ENCODE data around the gene URB2. TPM values are rescaled to one million over a fixed set of nuclear protein-coding genes. Genes with fewer than 3 reads are reported as not detected.

Gene URB2
- total RNA-seq, 2 experiments from 2014 or later = 13.5 to 18.7 TPM

DNA sequence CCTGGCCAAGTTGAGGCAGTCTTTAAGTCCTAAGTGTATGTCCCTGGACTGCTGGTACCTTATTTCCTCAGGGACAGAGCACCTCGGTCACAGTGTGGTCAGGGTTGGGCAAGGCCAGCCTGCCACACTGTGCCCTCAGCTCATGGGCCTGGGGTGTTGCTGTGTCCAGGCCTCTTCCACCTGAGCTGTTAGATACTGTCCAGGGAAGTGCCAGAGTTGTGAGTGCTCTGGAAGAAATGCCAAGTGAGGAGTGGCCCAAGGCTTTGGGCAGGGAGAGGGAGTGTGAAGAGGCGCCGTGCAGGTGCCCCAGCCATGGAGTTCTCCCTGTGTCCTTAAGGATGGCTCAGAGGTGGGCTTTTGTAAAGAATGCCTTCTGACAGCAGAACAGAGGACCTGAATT lies 15.3 kb downstream of the URB2 start:
- H3K27me3 Mint-ChIP-seq = no peaks in the 10 kb centered on the region
- CTCF ChIA-PET = no interaction called here
- peaks cover 26% of the 10 kb centered on the region for H3K36me3 Mint-ChIP-seq
- H3K4me1 Mint-ChIP-seq = peaks cover 2% of the 10 kb centered on the region
- ATAC-seq = no peak
- no peak overlapping the region for H3K27ac Mint-ChIP-seq
- H3K4me3 Mint-ChIP-seq = no peak overlapping the region
- peak; percentile 33 for DNase-seq
- H3K9me3 Mint-ChIP-seq (ENCODE audit: low read depth) = no peaks in the 10 kb centered on the region

DNA sequence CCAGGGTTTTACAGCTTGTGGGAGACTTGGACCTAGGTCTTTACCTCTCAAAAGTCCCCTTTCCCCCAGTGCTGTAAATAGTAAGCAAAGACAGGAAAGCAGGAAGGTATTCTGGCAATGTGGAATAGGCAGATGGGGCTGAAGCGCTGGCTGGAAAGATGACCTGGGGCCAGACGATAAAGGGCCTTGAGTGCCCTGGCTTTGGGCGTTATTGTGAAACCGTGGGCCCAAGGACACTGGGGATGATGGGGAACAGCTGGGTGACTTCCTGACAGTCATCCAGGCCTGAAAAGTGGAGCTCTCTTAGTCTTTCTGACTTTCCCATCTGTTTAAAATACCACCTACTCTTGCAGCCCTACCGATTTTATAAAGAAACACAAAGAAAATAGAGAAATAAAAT lies 16.3 kb downstream of the URB2 start:
- Mint-ChIP-seq H3K9me3 (ENCODE audit: low read depth) (no peaks in the 10 kb centered on the region), H3K27ac (no peak overlapping the region)
- CTCF ChIA-PET = interaction anchor here (1.0 kb wide), 1 partner anchor 19 kb away, joined by 3 read pairs; no protein-coding TSS in a partner anchor

DNA sequence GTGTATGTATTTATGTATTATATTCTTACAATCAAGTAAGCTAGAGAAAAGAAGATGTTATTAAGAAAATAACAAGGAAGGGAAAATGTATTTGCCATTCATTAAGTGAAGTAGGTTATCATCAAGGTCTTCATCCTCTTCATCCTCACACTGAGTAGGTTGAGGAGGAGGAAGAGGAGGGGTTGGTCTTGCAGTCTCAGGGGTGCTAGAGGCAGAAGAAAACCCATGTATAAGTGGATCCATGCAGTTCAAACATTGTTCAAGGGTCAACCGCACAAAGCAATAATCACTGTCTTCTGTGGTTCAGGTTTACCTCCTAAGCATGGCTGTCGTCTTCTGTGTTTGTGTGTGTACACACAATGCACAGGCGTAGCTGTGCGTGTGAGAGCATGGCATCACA lies 16.9 kb downstream of the URB2 start:
- no peak overlapping the region for H3K4me3 Mint-ChIP-seq
- H3K27ac Mint-ChIP-seq = no peak overlapping the region
- CTCF ChIA-PET = interaction anchor here (1.0 kb wide), 1 partner anchor 18 kb away, joined by 3 read pairs; no protein-coding TSS in a partner anchor
- no peaks in the 10 kb centered on the region for H3K27me3 Mint-ChIP-seq
- DNase-seq = no peak
- H3K9me3 Mint-ChIP-seq (ENCODE audit: low read depth) = no peaks in the 10 kb centered on the region
- peaks cover 18% of the 10 kb centered on the region for H3K36me3 Mint-ChIP-seq
- ATAC-seq = no peak
- H3K4me1 Mint-ChIP-seq = peaks cover 2% of the 10 kb centered on the region

More for the DNA sequence above, 16.3 kb downstream of the URB2 start:
- Mint-ChIP-seq H3K4me3 (no peak overlapping the region), H3K36me3 (peaks cover 21% of the 10 kb centered on the region), H3K27me3 (no peaks in the 10 kb centered on the region), H3K4me1 (peaks cover 2% of the 10 kb centered on the region)
- ATAC-seq = no peak
- DNase-seq = no peak

DNA sequence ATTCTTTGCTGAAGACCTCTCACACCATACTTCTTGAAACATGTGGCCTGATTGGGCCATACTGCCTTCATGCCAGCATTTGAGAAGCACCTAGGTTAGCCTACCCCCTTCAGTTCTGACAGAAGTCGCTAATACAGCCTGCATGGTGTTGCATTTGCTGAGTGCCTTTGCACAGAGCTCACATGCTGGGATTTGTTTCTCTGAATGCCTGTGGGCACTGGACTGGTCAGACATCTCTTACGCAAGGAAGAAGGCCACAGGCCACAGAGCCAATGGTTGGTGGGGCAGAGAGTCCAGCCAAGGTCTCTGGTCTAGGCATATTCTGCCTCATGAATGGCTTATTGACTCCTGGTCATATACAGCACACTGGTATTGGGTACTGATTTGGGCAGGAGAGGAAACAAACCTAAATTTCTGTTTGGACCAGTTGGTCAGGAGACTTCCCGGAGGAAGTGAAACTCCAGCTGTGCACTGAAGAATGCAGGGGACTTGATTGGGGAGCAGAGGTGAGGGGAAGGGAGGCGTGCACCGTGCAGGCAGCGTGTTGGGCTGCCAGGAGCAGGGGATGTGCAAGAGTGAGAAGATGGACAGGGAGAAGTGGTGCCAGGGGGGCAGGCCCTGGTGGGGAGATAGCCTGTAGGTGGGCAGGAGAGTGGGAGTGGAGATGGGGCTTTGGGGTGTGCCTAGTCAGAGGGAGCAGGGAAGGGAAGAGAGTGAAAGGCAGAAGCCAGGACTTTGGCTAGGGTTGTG lies 18.1 kb downstream of the URB2 start:
- no peak overlapping the region for H3K27ac Mint-ChIP-seq
- DNase-seq (peak; percentile 38), ATAC-seq (no peak)
- no peaks in the 10 kb centered on the region for H3K27me3 Mint-ChIP-seq
- H3K4me3 Mint-ChIP-seq = no peak overlapping the region
- H3K4me1 Mint-ChIP-seq = peaks cover 2% of the 10 kb centered on the region
- peaks cover 18% of the 10 kb centered on the region for H3K36me3 Mint-ChIP-seq
- CTCF ChIA-PET = no interaction called here
- H3K9me3 Mint-ChIP-seq (ENCODE audit: low read depth) = no peaks in the 10 kb centered on the region

DNA sequence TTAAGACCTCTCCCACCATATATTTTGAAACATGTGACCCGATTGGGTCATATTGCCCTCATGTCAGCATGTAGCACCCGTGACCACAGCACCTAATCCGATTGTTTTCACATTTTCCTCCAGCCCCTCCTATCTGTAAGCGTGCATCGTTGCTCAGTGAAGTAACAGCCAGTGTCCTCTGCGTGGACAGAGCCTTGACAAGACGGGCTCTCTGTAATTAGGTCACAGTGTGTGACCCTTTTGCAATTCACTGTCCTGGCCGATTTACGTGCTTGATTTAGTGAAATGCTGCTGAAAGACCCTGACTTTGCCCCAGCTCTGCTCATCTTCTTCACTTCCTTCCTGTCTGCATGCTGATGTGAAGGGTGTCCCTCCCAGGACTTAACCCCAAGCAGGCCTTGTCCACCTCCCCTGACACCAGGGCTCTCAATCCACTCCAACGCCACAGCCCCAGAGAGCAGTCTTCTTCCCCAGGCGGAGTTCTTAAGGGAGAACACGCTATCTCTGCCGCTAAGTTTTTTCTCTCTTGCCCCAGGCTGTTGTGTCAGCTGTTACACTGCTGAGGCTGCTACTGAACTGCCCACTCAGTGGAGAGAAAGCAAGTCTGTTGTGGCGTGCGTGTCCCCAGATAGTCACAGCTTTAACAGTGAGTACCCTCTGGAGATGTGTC lies 19.4 kb downstream of the URB2 start:
- ATAC-seq = no peak
- DNase-seq = peak; percentile 28
- Mint-ChIP-seq H3K27me3 (no peaks in the 10 kb centered on the region), H3K36me3 (peaks cover 17% of the 10 kb centered on the region), H3K27ac (no peak overlapping the region), H3K4me1 (no peaks in the 10 kb centered on the region), H3K9me3 (ENCODE audit: low read depth) (no peaks in the 10 kb centered on the region), H3K4me3 (no peak overlapping the region)
- CTCF ChIA-PET = no interaction called here

DNA sequence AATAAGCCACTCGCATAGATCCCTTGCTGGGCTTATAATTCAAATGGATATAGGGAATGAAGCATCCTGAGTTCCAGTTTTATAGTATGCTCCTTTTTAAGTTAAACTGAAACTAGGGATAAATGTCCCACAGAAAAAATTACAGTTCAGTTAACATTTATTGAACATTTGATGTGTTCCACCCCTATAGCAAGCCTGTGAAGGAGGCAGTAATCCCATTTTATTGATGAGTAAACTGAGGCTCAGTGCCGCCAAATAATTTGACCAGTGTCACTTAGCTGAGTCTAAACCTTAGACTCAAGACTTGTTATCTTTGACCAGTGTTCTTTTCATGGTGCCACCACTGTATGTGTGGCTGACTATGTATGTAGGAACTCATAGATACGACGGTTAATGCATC lies 22.4 kb downstream of the URB2 start:
- Mint-ChIP-seq H3K27ac (no peak overlapping the region), H3K9me3 (ENCODE audit: low read depth) (no peaks in the 10 kb centered on the region), H3K4me1 (no peaks in the 10 kb centered on the region), H3K27me3 (no peaks in the 10 kb centered on the region), H3K36me3 (peaks cover 17% of the 10 kb centered on the region), H3K4me3 (no peak overlapping the region)
- DNase-seq = peak; percentile 3
- ATAC-seq = no peak
- CTCF ChIA-PET = no interaction called here

DNA sequence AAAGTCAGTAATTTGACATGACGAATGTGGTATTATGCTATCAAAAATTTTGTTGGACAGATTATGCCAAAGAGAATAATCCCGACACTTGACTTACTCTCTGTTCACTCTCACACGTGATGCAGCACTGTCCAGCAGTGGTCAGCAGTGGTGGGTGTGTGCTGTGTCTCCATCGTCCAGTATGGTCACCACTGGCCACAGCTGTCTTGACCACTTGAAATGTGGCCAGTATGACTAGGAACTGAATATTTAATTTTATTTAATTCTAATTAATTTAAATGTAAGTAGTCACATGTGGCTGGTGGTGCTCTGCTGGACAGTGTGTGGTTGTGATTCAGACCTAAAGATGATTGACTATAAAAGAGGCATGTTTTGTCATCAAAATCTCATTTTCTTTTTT lies 24.0 kb downstream of the URB2 start:
- Mint-ChIP-seq H3K9me3 (ENCODE audit: low read depth) (no peaks in the 10 kb centered on the region), H3K27me3 (no peaks in the 10 kb centered on the region), H3K4me1 (no peaks in the 10 kb centered on the region), H3K4me3 (no peak overlapping the region), H3K36me3 (peaks cover 23% of the 10 kb centered on the region), H3K27ac (no peak overlapping the region)
- ATAC-seq (no peak), DNase-seq (peak; percentile 0)
- CTCF ChIA-PET = interaction anchor here (1.3 kb wide), 1 partner anchor 11 kb away, joined by 4 read pairs; no protein-coding TSS in a partner anchor

DNA sequence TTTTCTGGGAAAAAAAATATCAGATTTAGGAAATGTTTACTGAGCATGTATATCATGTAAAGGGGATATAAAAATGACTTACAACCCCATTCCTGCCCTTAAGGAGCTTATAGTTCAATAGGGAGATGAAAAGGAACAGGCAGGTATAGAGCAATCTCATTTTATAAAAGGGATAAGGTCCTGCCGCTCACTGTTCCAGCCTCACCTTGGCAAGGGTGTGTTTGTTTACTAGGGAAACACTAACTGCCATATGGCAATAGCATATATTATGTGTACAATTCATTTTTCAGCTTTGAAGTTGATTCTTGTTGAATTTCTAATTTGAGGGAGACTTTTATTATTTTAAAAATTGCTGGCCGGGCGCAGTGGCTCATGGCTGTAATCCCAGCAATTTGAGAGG lies 25.5 kb downstream of the URB2 start:
- H3K36me3 Mint-ChIP-seq = peaks cover 26% of the 10 kb centered on the region
- H3K27ac Mint-ChIP-seq = no peak overlapping the region
- no peaks in the 10 kb centered on the region for H3K27me3 Mint-ChIP-seq
- H3K4me1 Mint-ChIP-seq = no peaks in the 10 kb centered on the region
- ATAC-seq (no peak), DNase-seq (no peak)
- CTCF ChIA-PET = interaction anchor here (1.1 to 2.6 kb wide), 2 partner anchors 10 to 198 kb away, joined by 3 to 9 read pairs; no protein-coding TSS in a partner anchor
- H3K4me3 Mint-ChIP-seq = no peak overlapping the region
- no peaks in the 10 kb centered on the region for H3K9me3 Mint-ChIP-seq (ENCODE audit: low read depth)

DNA sequence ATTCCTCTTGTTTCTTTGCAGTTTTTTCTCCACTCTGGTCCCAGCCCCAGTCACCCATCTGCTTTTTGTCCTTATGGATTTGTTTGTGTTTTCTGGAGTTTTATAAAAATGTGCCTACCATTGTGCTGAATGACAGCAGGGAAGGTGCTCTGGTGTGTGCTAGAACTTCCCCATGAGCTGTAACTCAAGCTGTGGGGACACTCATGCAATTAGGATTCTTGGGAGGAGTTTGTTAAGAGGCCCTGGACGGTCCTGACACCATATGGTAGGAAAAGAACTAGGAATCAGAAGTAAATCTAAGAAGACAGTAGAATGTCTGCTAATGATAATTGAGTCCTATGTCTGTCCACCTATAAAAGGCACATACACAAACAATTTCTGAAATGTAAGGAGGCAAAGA lies 27.4 kb downstream of the URB2 start:
- no peak overlapping the region for H3K4me3 Mint-ChIP-seq
- peaks cover 26% of the 10 kb centered on the region for H3K36me3 Mint-ChIP-seq
- no peak overlapping the region for H3K27ac Mint-ChIP-seq
- ATAC-seq = no peak
- no peaks in the 10 kb centered on the region for H3K9me3 Mint-ChIP-seq (ENCODE audit: low read depth)
- DNase-seq = peak; percentile 14
- no peaks in the 10 kb centered on the region for H3K27me3 Mint-ChIP-seq
- CTCF ChIA-PET = no interaction called here
- H3K4me1 Mint-ChIP-seq = peaks cover 5% of the 10 kb centered on the region

DNA sequence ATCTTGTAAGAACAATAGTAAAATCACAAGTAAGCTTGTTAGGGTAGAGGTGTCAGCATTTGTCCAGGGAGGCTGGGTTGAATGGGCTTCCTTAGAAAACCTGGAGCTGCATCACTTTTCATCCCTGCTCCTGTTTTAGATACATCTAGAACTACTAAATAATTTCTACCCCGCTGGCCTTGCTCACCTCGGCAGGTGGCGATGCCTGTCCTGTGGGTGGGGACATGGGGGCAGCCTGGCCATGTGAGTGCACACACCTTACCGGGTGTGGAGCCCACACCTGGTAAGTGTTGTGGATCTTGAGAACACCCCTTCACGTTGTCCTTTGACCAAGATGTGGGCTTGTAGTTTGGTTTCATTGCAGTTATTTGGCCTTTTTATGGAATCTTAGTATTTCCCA lies 29.7 kb downstream of the URB2 start:
- H3K9me3 Mint-ChIP-seq (ENCODE audit: low read depth) = no peaks in the 10 kb centered on the region
- peaks cover 26% of the 10 kb centered on the region for H3K36me3 Mint-ChIP-seq
- CTCF ChIA-PET = no interaction called here
- no peak overlapping the region for H3K4me3 Mint-ChIP-seq
- H3K27me3 Mint-ChIP-seq = no peaks in the 10 kb centered on the region
- DNase-seq = peak; percentile 22
- peaks cover 5% of the 10 kb centered on the region for H3K4me1 Mint-ChIP-seq
- no peak overlapping the region for H3K27ac Mint-ChIP-seq
- ATAC-seq = no peak

DNA sequence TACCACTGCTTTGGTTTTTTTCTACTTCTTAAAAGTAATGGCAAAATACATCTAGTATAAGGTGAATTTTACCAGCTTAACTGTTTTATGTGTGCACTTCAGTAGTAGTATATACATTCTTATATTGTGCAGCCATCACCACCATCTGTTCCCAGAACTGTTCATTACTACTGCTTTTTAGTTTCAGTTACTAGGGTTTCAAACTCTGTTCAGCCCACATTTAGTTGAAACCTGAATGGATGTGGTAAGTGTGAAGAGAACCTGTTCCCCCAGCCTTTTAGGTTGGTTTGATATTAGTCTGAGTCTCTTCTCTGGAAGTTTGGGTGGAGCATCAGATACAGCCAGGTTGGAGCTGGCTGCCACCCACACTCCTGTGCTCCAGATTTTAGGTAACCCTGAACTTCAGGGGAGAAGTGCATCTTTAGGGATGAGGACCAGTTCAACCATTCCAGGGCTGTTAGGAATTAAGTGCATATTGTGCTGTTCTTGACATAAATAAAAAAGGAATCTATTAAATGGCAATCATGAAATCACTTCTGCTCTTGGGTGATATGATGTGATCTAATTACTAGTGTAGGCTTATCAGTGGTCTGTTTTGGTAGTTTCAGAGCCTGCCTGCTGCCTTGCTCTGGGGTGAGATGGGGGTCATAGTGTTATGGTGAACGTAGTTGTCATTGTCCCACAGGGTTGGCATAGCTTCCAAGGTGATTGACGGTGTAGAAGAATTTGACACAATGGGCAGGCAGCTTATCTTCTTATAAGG lies 32.1 kb downstream of the URB2 start:
- peaks cover 5% of the 10 kb centered on the region for H3K4me1 Mint-ChIP-seq
- H3K27ac Mint-ChIP-seq = no peak overlapping the region
- peak; percentile 9 for DNase-seq
- H3K27me3 Mint-ChIP-seq = no peaks in the 10 kb centered on the region
- ATAC-seq = no peak
- no peaks in the 10 kb centered on the region for H3K9me3 Mint-ChIP-seq (ENCODE audit: low read depth)
- CTCF ChIA-PET = interaction anchor here (1.7 kb wide), 1 partner anchor 15 kb away, joined by 5 read pairs; no protein-coding TSS in a partner anchor
- peaks cover 38% of the 10 kb centered on the region for H3K36me3 Mint-ChIP-seq
- H3K4me3 Mint-ChIP-seq = no peak overlapping the region

DNA sequence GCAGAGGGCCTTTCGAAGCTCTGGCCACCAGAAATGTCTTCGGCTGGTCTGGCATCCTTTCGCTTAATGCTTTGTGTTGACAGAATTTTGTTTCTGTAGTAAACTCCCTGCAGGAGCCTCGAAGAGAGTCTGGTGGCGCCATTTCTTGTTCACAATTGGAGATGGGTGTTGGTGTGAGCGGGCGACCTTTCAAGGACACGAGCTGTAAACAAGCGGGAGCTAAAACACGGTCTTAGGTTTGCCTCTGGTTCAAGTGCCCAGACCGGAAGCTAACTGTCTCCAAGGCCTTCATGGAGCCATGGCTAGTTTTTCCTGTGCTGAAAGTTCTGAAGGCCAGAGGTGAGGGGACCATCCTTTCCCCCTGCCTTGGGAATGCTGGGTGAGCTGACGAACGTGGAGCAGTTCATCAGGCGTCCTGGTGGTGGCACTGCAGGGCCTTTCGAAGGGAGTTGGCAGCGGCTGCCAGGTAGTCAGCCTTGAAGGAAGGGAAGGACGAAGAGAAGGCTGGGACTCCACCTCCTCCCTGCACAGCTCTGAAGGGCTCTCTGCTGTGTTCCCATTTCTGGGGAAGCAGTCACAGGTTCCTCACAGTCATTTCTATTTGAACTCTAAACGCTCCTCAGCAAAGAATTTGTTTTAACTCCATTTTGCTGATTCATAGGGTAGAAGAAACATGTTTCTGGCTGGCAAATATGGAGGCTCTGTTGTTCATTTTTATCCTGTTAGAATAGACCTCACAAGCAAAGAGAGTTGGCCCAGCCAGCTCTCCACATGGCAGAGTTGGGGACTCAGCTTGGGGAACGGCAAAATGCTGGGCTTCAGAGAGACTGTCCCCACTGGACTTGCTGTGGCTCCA lies 35.2 kb downstream of the URB2 start:
- Mint-ChIP-seq H3K4me1 (peaks cover 5% of the 10 kb centered on the region), H3K4me3 (no peak overlapping the region), H3K36me3 (peaks cover 20% of the 10 kb centered on the region), H3K9me3 (ENCODE audit: low read depth) (no peaks in the 10 kb centered on the region), H3K27ac (no peak overlapping the region), H3K27me3 (no peaks in the 10 kb centered on the region)
- DNase-seq (peak; percentile 75), ATAC-seq (peak; percentile 78)
- CTCF ChIA-PET = interaction anchor here (0.8 to 2.0 kb wide), 16 partner anchors 10 to 650 kb away, joined by 3 to 14 read pairs (median 5); no protein-coding TSS in a partner anchor

DNA sequence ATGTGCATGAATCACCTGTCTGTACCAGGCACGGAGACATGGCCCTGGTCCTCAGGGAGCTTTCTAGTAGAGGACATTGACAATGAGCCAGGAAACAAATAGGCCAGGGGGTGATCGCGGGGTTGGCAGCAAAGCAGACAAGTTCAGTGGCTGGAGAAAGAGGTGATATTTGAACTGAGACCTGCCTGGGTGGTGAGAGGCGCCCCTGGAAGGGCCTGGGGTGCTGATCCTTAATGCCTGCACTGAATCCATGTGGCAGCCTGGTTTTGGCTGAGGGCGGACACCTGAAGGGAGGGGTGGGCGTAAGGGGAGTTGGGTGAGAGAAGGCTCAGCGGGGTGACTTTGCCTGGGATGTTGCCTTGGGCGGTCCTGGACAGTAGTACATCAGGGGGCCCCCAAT lies 35.9 kb downstream of the URB2 start:
- no peaks in the 10 kb centered on the region for H3K9me3 Mint-ChIP-seq (ENCODE audit: low read depth)
- DNase-seq (no peak), ATAC-seq (no peak)
- H3K4me1 Mint-ChIP-seq = peaks cover 5% of the 10 kb centered on the region
- H3K27ac Mint-ChIP-seq = no peak overlapping the region
- CTCF ChIA-PET = interaction anchor here (0.9 to 2.0 kb wide), 11 partner anchors 10 to 650 kb away, joined by 3 to 14 read pairs (median 6); no protein-coding TSS in a partner anchor
- no peaks in the 10 kb centered on the region for H3K27me3 Mint-ChIP-seq
- peaks cover 18% of the 10 kb centered on the region for H3K36me3 Mint-ChIP-seq
- no peak overlapping the region for H3K4me3 Mint-ChIP-seq

Data from activated CD8-positive, alpha-beta memory T cell treated with anti-CD3 and anti-CD28 coated beads, Interleukin-2, amount 10 ng/mL, durations not matched to agents 7 days and 5 days (primary cell).